Fibroblast of lung (primary cell): ENCODE data around the gene UNC119B.

Source experiments
- CTCF ChIP-seq, 2 donors: IDR thresholded peaks in 1 of 2; conservative IDR thresholded peaks in 1 of 2; 1 replicate in 1 of 2; 2 replicates in 1 of 2; pipeline ENCODE4 v1.5.1; 2011 to 2012; ENCODE audit warnings: low read length in 2 of 2, control low read depth in 1 of 2, inconsistent platforms in 1 of 2, low read depth in 1 of 2, mild to moderate bottlenecking in 1 of 2
- EZH2 ChIP-seq: IDR thresholded peaks from 2 replicates; pipeline ENCODE4 v1.5.1; 2012; ENCODE audit warnings: low read length, control low read depth, mild to moderate bottlenecking; ENCODE audit errors: missing control alignments

- TF ChIP-seq CTCF (conservative IDR thresholded peaks at IDR 0.05 in 1 of 2, IDR thresholded peaks at IDR 0.05 in 1 of 2; ENCODE audit: low read depth in 1 of 2, low read length in 2 of 2), result no peak
- TF ChIP-seq EZH2, result no peak
Measured at GRCh38 chr12:120706029-120706428, 4.2 kb upstream of the UNC119B start.
